Measurements from ENCODE around the gene TMEM35B. TPM values are rescaled to one million over a fixed set of nuclear protein-coding genes. Genes with fewer than 3 reads are reported as not detected.
A peak's percentile ranks its signal among the peaks of the same experiment; 100 is the strongest.

Gene TMEM35B
- polyA plus RNA-seq, result 33.1 TPM
- long read RNA-seq, donor 1, transcript TMEM35B-201 (3 exons, 922 nt), result major isoform, 28 of 38 reads
- long read RNA-seq, donor 1, partial matches to known transcripts, result 10 of 38 reads
- long read RNA-seq, donor 1, other reads (novel, unspliced or antisense), result 0 of 38 reads
- long read RNA-seq, donor 2, transcript TMEM35B-201 (3 exons, 922 nt), result major isoform, 41 of 71 reads
- long read RNA-seq, donor 2, partial matches to known transcripts, result 30 of 71 reads
- long read RNA-seq, donor 2, other reads (novel, unspliced or antisense), result 0 of 71 reads
- long read RNA-seq, donor 3, result 0 reads
- long read RNA-seq, donor 4, transcript TMEM35B-201 (3 exons, 922 nt), result major isoform, 6 of 6 reads
- long read RNA-seq, donor 4, partial matches to known transcripts, result 0 of 6 reads
- long read RNA-seq, donor 4, other reads (novel, unspliced or antisense), result 0 of 6 reads
- long read RNA-seq, donor 5, transcript TMEM35B-201 (3 exons, 922 nt), result major isoform, 32 of 40 reads
- long read RNA-seq, donor 5, partial matches to known transcripts, result 8 of 40 reads
- long read RNA-seq, donor 5, other reads (novel, unspliced or antisense), result 0 of 40 reads
- long read RNA-seq, donor 6, transcript TMEM35B-201 (3 exons, 922 nt), result major isoform, 31 of 43 reads
- long read RNA-seq, donor 6, partial matches to known transcripts, result 12 of 43 reads
- long read RNA-seq, donor 6, other reads (novel, unspliced or antisense), result 0 of 43 reads
- long read RNA-seq, donor 7, transcript TMEM35B-201 (3 exons, 922 nt), result major isoform, 28 of 36 reads
- long read RNA-seq, donor 7, partial matches to known transcripts, result 8 of 36 reads
- long read RNA-seq, donor 7, other reads (novel, unspliced or antisense), result 0 of 36 reads
- long read RNA-seq, donor 8, transcript TMEM35B-201 (3 exons, 922 nt), result major isoform, 56 of 76 reads
- long read RNA-seq, donor 8, partial matches to known transcripts, result 20 of 76 reads
- long read RNA-seq, donor 8, other reads (novel, unspliced or antisense), result 0 of 76 reads
- long read RNA-seq, donor 9, transcript TMEM35B-201 (3 exons, 922 nt), result major isoform, 52 of 65 reads
- long read RNA-seq, donor 9, partial matches to known transcripts, result 13 of 65 reads
- long read RNA-seq, donor 9, other reads (novel, unspliced or antisense), result 0 of 65 reads
- long read RNA-seq, donor 10, transcript TMEM35B-201 (3 exons, 922 nt), result major isoform, 38 of 50 reads
- long read RNA-seq, donor 10, partial matches to known transcripts, result 12 of 50 reads
- long read RNA-seq, donor 10, other reads (novel, unspliced or antisense), result 0 of 50 reads
- long read RNA-seq, donor 11, transcript TMEM35B-201 (3 exons, 922 nt), result major isoform, 38 of 53 reads
- long read RNA-seq, donor 11, partial matches to known transcripts, result 15 of 53 reads
- long read RNA-seq, donor 11, other reads (novel, unspliced or antisense), result 0 of 53 reads

DNA sequence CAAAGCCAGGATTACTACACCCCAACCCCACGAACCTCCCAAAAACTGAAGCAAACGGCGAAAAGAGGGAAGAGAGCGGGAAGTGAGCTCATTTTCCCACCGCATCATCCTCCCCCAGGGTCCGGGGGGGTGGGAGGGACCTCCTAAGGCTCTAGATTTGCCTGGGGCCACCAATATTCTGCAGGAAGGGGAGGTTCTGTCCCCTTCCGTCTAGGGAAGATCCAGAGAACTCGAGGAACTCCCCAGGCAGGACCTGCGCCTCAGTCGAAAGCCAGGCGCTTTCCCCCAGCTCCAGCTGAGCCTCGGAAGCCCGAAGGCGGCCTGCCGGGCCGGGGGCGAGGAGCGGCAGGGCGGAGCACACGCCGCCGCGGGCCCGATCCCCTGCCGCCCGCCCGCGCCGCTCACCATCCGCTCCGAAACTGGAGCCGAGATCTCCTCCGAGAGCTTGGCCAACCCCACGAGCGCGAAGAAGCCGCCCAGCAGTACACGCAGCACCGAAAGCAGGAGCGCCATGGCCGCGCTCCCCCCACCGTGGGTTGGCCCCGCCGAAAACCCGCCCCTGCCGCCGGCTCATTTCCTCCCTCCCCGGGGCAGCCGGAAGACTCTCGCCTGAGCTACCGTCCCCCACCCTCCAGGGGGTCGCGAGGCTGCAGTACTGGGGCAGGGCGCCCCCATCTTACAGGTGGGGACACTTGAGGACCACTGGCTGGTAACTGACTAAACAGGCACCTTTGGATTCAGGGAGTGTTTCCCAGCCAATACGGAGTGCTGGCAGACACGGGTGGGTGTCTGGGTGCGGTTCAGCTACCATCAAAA is at the start of gene TMEM35B:
Gene TMEM35B (minus strand): TSS at position 555 of the 816 bp plus-strand sequence. CDS start 42 bp downstream, at position 513.
- H3K36me3 ChIP-seq (ENCODE audit: control insufficient read depth, insufficient read depth, low read length), result peaks cover 13% of the 10 kb centered on the region
- peaks cover 9% of the 10 kb centered on the region for H3K4me1 ChIP-seq (ENCODE audit: control insufficient read depth, insufficient read depth, low read length)
- WGBS (ENCODE audit: insufficient coverage, low lambda C conversion rate), result no CpG with 5 or more reads among the region's 58 CpGs
- H3K27ac ChIP-seq (ENCODE audit: low read length), result peak within 1 kb of the TSS; percentile 42
- no peaks in the 10 kb centered on the region for H3K9me3 ChIP-seq (ENCODE audit: control insufficient read depth, low read depth, low read length)
- DNase-seq, result peak; percentile 35 to 79
- peak within 1 kb of the TSS; percentile 68 for H3K4me3 ChIP-seq (ENCODE audit: low read length)
- no peaks in the 10 kb centered on the region for H3K27me3 ChIP-seq (ENCODE audit: control insufficient read depth, insufficient read depth, low read length)

DNA sequence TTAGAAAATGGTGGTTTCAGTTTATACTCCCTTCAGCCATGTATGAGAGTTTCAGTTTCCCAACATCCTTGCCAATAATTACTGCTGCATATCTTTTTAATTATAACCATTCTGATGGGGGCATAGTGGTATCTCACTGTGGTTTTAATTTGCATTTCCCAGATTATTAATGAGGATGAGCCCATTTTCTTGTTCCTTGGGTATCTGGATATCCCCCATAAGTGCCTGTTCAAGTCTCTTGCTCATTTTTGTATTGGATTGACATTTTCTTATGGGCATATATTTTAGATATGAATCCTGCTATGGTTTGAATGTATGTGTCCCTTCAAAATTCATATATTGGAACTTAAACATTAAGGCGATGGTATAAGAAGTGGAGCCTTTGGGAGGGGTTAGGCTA is 48.2 kb upstream of the TMEM35B start:
- Histone ChIP-seq H3K4me1 (ENCODE audit: control insufficient read depth, insufficient read depth, low read length) (peaks cover 18% of the 10 kb centered on the region), H3K36me3 (ENCODE audit: control insufficient read depth, insufficient read depth, low read length) (no peaks in the 10 kb centered on the region), H3K27ac (ENCODE audit: low read length) (no peak overlapping the region), H3K9me3 (ENCODE audit: control insufficient read depth, low read depth, low read length) (peaks cover 7% of the 10 kb centered on the region), H3K27me3 (ENCODE audit: control insufficient read depth, insufficient read depth, low read length) (no peaks in the 10 kb centered on the region), H3K4me3 (ENCODE audit: low read length) (no peak overlapping the region)
- WGBS (ENCODE audit: insufficient coverage, low lambda C conversion rate), result no CpG with 5 or more reads among the region's 1 CpG
- no peak for DNase-seq

DNA sequence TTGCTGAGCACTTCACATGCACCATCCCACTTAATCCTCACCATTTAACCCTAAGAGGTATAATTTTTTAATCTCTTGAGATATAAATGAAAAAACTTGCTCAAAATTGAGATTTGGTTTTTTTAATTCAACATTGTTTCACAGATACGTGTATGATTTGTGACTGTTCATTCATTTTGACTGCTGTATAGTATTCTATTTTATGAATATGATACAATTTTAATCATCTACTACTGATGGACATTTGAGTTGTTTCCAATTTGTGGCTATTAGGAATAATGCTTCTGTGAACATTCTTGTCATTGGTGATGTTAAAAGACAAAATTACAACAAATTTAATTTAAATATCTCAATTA is 47.2 kb upstream of the TMEM35B start:
- no CpG with 5 or more reads among the region's 1 CpG for WGBS (ENCODE audit: insufficient coverage, low lambda C conversion rate)
- Histone ChIP-seq H3K4me1 (ENCODE audit: control insufficient read depth, insufficient read depth, low read length) (peaks cover 9% of the 10 kb centered on the region), H3K36me3 (ENCODE audit: control insufficient read depth, insufficient read depth, low read length) (peaks cover 7% of the 10 kb centered on the region), H3K27ac (ENCODE audit: low read length) (no peak overlapping the region), H3K9me3 (ENCODE audit: control insufficient read depth, low read depth, low read length) (peaks cover 7% of the 10 kb centered on the region), H3K27me3 (ENCODE audit: control insufficient read depth, insufficient read depth, low read length) (no peaks in the 10 kb centered on the region), H3K4me3 (ENCODE audit: low read length) (peak overlapping the region; percentile 75)
- DNase-seq, result no peak

DNA sequence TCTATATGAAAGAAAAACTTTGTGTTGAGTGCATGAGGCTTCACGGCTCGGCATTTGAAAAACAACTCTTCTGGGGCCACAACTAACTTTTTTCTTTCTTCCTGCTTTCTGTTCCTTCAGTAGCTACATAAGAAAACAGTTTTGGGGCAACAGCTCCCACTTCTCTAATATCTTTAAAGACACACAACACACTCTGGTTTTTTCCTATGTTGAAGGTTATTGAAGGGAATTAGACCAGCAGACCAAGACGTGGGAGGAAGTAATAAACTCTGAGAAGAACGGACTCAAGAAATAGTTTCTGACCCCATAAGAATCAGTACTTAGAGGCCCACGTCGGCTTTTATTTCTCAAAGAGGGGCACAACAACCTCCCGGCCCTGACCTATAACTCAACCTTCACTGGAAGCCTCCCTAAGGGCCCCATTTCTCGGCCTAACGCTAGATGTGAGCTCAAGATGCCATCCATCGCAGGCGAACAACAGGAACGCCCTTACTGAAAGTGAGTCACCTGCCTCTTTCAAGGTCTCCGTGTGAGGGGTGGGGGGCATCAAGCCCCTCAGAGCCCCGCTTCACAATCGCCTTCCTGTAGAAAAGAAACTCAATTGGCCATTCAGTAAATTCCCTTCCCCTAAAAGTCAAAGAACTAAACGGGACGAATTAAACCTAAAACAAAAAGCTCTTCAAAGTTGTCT is 45.8 kb upstream of the TMEM35B start:
- peak in 1 of 2 donors; percentile 72 for DNase-seq
- Histone ChIP-seq H3K36me3 (ENCODE audit: control insufficient read depth, insufficient read depth, low read length) (peaks cover 10% of the 10 kb centered on the region), H3K27ac (ENCODE audit: low read length) (peak overlapping the region; percentile 93), H3K27me3 (ENCODE audit: control insufficient read depth, insufficient read depth, low read length) (no peaks in the 10 kb centered on the region), H3K4me3 (ENCODE audit: low read length) (peak overlapping the region; percentile 75), H3K4me1 (ENCODE audit: control insufficient read depth, insufficient read depth, low read length) (peaks cover 4% of the 10 kb centered on the region), H3K9me3 (ENCODE audit: control insufficient read depth, low read depth, low read length) (peaks cover 7% of the 10 kb centered on the region)
- WGBS (ENCODE audit: insufficient coverage, low lambda C conversion rate), result 20% methylated on average over 2 of the region's 17 CpGs

DNA sequence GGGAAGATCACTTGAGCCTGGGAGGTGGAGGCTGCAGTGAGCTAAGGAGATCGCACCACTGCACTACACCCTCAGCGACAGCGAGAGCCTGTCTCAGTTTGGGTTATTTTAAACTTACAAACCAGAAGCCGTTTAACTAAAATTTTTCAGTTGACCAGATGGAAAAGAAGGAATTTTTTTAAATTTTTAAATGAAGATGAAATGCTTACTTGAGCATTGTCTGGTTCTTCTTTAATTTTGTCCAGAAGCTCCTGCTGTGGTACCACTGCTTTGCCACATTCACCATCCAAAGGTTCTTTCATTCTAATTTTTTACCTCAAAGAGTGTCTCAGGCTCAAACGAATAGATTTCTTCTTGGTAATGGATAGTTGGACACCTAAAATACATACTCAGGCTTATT is 45.2 kb upstream of the TMEM35B start:
- H3K4me3 ChIP-seq (ENCODE audit: low read length), result peak overlapping the region; percentile 75
- H3K27ac ChIP-seq (ENCODE audit: low read length), result peak overlapping the region; percentile 93
- 100% methylated on average over 1 of the region's 5 CpGs for WGBS (ENCODE audit: insufficient coverage, low lambda C conversion rate)

DNA sequence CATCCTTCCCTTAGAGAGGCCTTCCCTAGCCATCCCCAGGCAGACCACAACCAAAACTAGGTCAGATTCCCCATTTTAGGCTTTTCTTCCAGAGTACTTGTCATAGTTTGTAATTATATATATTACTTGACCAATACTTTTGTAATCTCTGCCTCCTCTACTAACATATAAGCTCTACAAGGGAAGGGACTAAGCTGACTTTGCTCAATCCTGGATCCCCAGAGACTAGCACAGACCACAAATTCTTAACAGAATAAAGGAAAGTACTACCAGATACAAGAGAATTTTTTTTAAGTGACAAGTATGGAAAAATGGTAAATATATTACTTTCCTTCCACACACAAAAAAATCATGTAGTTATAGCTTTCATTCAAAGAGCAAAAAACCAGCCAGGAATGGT is 44.6 kb upstream of the TMEM35B start:
- Histone ChIP-seq H3K36me3 (ENCODE audit: control insufficient read depth, insufficient read depth, low read length) (peaks cover 10% of the 10 kb centered on the region), H3K27ac (ENCODE audit: low read length) (no peak overlapping the region)

More for the DNA sequence above, 45.2 kb upstream of the TMEM35B start:
- DNase-seq, result no peak
- peaks cover 4% of the 10 kb centered on the region for H3K4me1 ChIP-seq (ENCODE audit: control insufficient read depth, insufficient read depth, low read length)
- no peaks in the 10 kb centered on the region for H3K27me3 ChIP-seq (ENCODE audit: control insufficient read depth, insufficient read depth, low read length)
- H3K36me3 ChIP-seq (ENCODE audit: control insufficient read depth, insufficient read depth, low read length), result peaks cover 10% of the 10 kb centered on the region
- H3K9me3 ChIP-seq (ENCODE audit: control insufficient read depth, low read depth, low read length), result peaks cover 7% of the 10 kb centered on the region

DNA sequence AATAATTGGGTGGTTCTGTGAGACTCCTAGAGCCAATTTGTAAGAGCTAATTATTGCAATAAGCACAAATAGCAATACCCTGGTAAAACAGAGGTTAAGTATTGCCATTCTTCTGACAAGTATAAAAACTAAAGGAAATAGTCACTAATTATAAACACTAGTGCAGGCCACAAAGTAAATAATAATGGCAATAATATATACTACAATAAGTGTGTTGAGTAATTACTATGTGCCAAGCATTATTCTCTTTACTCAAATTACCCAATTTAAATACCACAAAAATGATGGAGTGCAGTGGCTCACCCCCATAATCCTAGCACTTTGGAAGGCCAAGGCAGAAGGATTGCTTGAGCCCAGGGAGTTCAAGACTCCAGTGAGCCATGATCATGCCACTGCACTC is 31.3 kb upstream of the TMEM35B start:
- DNase-seq, result no peak
- no peaks in the 10 kb centered on the region for H3K9me3 ChIP-seq (ENCODE audit: control insufficient read depth, low read depth, low read length)
- no peaks in the 10 kb centered on the region for H3K27me3 ChIP-seq (ENCODE audit: control insufficient read depth, insufficient read depth, low read length)
- H3K27ac ChIP-seq (ENCODE audit: low read length), result no peak overlapping the region
- no peaks in the 10 kb centered on the region for H3K4me1 ChIP-seq (ENCODE audit: control insufficient read depth, insufficient read depth, low read length)
- H3K4me3 ChIP-seq (ENCODE audit: low read length), result no peak overlapping the region
- peaks cover 21% of the 10 kb centered on the region for H3K36me3 ChIP-seq (ENCODE audit: control insufficient read depth, insufficient read depth, low read length)

More for the DNA sequence above, 44.6 kb upstream of the TMEM35B start:
- Histone ChIP-seq H3K4me1 (ENCODE audit: control insufficient read depth, insufficient read depth, low read length) (peaks cover 4% of the 10 kb centered on the region), H3K27me3 (ENCODE audit: control insufficient read depth, insufficient read depth, low read length) (no peaks in the 10 kb centered on the region), H3K4me3 (ENCODE audit: low read length) (peak overlapping the region; percentile 75), H3K9me3 (ENCODE audit: control insufficient read depth, low read depth, low read length) (peaks cover 7% of the 10 kb centered on the region)
- DNase-seq, result no peak

DNA sequence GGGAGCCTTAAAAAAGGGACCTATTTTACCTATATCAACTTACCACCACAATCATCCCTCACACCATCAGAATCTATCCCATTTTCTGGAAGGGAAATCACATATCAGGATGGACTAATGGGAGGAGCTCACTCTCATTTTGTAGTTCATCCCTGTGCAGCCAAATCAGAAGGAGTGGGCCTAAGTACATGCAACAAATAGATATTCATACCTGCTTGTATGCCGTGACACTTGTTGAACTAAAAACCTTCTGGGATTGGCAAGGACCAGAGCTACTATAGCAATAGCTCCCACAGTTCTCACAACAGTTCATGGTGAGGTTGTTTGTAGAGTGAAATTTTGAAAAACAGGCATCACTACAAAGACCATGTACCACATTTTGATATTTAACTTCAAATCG is 29.3 kb upstream of the TMEM35B start:
- Histone ChIP-seq H3K27me3 (ENCODE audit: control insufficient read depth, insufficient read depth, low read length) (no peaks in the 10 kb centered on the region), H3K27ac (ENCODE audit: low read length) (no peak overlapping the region), H3K9me3 (ENCODE audit: control insufficient read depth, low read depth, low read length) (no peaks in the 10 kb centered on the region), H3K36me3 (ENCODE audit: control insufficient read depth, insufficient read depth, low read length) (peaks cover 34% of the 10 kb centered on the region), H3K4me3 (ENCODE audit: low read length) (no peak overlapping the region), H3K4me1 (ENCODE audit: control insufficient read depth, insufficient read depth, low read length) (no peaks in the 10 kb centered on the region)
- no peak for DNase-seq
- WGBS (ENCODE audit: insufficient coverage, low lambda C conversion rate), result 100% methylated on average over 1 of the region's 2 CpGs

DNA sequence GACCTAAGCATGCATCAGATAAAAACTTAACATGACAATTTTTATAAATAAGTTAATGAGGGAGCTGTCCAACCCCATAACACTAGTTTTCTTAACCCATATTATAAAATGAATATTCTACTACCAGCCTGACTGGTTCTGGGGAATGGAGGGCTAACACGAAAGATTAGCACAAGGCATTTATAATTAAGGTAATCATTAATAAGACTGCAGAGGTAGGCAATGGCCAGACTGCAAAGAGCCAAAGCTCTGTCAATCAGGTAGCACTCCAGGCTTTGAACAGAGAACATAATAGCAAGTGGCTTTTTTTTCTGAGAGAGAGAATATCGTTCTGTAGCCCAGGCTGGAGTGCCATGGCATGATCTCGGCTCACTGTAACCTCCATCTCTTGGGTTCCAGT is 20.6 kb upstream of the TMEM35B start:
- WGBS (ENCODE audit: insufficient coverage, low lambda C conversion rate), result no CpG with 5 or more reads among the region's 3 CpGs
- H3K4me1 ChIP-seq (ENCODE audit: control insufficient read depth, insufficient read depth, low read length), result no peaks in the 10 kb centered on the region
- peaks cover 56% of the 10 kb centered on the region for H3K36me3 ChIP-seq (ENCODE audit: control insufficient read depth, insufficient read depth, low read length)
- no peak overlapping the region for H3K27ac ChIP-seq (ENCODE audit: low read length)
- no peak overlapping the region for H3K4me3 ChIP-seq (ENCODE audit: low read length)
- no peaks in the 10 kb centered on the region for H3K27me3 ChIP-seq (ENCODE audit: control insufficient read depth, insufficient read depth, low read length)
- no peaks in the 10 kb centered on the region for H3K9me3 ChIP-seq (ENCODE audit: control insufficient read depth, low read depth, low read length)
- DNase-seq, result no peak

Data from large intestine (tissue), 12 donors.